ENCODE results near the gene SRGAP2B. TPM values are rescaled to one million over a fixed set of nuclear protein-coding genes. Genes with fewer than 3 reads are reported as not detected.
"Not testable (repeated sequence)": the region's sequence is repeated elsewhere in the genome, so short reads cannot be mapped to it uniquely, and the experiment has no call there.

The SRGAP2B gene
- 9.4 TPM for total RNA-seq
- long read RNA-seq, partial matches to known transcripts, result 1 of 2 reads
- long read RNA-seq, other reads (novel, unspliced or antisense), result 1 of 2 reads

- intact Hi-C loops (cut with micrococcal nuclease); H3K4me1 ChIP-seq; H3K27me3 ChIP-seq (ENCODE audit: low read depth); DNase-seq; H3K9me3 ChIP-seq (replicated peaks); H3K36me3 ChIP-seq: not testable (repeated sequence)
- Histone ChIP-seq H3K27ac (replicated peaks) (peak within 1 kb of the TSS; percentile 75), H3K4me3 (peak within 1 kb of the TSS; percentile 64)
Observed at GRCh38 chr1:145095284-145096057, at the start of gene SRGAP2B, which contains the start of gene FAM72D. Gene SRGAP2B, minus strand, starts transcription at chr1:145095328. Its CDS starts 2,427 bp downstream, at chr1:145092901. Gene FAM72D, plus strand, starts transcription at chr1:145095974. Its CDS starts 874 bp downstream, at chr1:145096848.

GRCh38 chr1:145144264-145144913 lies 49.3 kb upstream of the SRGAP2B start:
- H3K27ac ChIP-seq (replicated peaks); H3K9me3 ChIP-seq (replicated peaks); DNase-seq; H3K4me1 ChIP-seq; H3K36me3 ChIP-seq; H3K27me3 ChIP-seq (ENCODE audit: low read depth); H3K4me3 ChIP-seq; intact Hi-C loops (cut with micrococcal nuclease): not testable (repeated sequence)

DNA sequence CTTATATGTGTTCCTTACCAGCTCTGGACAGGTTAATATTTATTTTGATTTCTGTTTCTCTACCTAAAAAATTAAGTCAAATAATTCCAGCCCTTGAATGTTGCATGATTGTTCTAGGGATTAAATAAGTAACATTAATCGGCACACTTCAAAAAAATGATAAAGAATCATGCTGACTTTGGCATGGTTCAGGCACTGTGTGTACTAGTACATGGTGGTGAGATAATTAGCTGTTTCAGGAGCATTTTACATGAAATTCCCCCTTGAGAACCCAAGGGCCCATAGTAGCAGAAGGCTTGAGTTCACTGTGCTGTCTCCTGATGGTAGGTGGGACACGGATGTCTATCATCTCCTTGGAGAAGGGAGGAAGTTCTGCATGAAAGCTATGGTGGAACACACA lies 45.4 kb upstream of the SRGAP2B start:
- not testable (repeated sequence) for H3K4me1 ChIP-seq

GRCh38 chr1:145134476-145134875 lies 39.3 kb upstream of the SRGAP2B start:
- intact Hi-C loops (cut with micrococcal nuclease); H3K27ac ChIP-seq (replicated peaks); H3K4me3 ChIP-seq; H3K9me3 ChIP-seq (replicated peaks); DNase-seq; H3K4me1 ChIP-seq; H3K27me3 ChIP-seq (ENCODE audit: low read depth); H3K36me3 ChIP-seq: not testable (repeated sequence)

More for the DNA sequence above, 45.4 kb upstream of the SRGAP2B start:
- H3K27me3 ChIP-seq (ENCODE audit: low read depth); H3K4me3 ChIP-seq; H3K36me3 ChIP-seq; H3K27ac ChIP-seq (replicated peaks); DNase-seq; intact Hi-C loops (cut with micrococcal nuclease); H3K9me3 ChIP-seq (replicated peaks): not testable (repeated sequence)

DNA sequence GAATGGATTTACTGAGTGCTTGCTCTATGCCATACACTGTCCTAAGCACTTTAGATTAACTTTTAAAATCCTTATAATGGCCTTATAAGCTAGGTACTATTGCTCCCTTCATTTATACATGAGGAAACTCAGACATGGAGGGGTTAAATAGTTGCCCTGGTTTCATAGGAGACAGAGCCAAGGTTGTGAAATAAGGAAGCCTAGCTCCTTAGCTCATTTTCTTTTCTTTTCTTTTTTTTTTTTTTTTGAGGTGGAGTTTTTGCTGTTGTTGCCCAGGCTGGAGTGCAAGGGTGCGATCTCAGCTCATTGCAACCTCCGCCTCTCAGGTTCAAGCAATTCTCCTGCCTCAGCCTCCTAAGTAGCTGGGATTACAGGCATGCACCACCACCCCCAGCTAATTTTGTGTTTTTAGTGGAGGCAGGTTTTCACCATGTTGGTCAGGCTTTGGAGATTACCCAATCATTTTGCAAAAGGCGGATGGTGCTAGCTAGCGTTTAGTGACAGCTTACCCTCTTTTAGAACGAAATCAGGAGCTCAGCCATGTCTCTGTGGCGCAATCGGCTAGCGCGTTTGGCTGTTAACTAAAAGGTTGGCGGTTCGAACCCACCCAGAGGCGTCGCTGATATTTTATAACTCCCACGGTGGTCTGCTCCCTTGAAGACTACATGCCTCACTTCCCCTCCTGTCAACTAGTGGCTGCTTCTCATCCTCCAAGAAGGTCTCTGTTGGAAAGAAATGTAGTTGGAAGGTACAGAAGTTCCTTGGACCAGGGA lies 33.8 kb upstream of the SRGAP2B start:
- H3K4me1 ChIP-seq; H3K4me3 ChIP-seq; H3K27me3 ChIP-seq (ENCODE audit: low read depth); H3K36me3 ChIP-seq; H3K27ac ChIP-seq (replicated peaks); H3K9me3 ChIP-seq (replicated peaks); intact Hi-C loops (cut with micrococcal nuclease): not testable (repeated sequence)
- peak; percentile 10 for DNase-seq

GRCh38 chr1:145127144-145127543 lies 32.0 kb upstream of the SRGAP2B start:
- H3K27me3 ChIP-seq (ENCODE audit: low read depth); H3K27ac ChIP-seq (replicated peaks); DNase-seq; H3K9me3 ChIP-seq (replicated peaks); H3K4me3 ChIP-seq; intact Hi-C loops (cut with micrococcal nuclease); H3K4me1 ChIP-seq; H3K36me3 ChIP-seq: not testable (repeated sequence)

DNA sequence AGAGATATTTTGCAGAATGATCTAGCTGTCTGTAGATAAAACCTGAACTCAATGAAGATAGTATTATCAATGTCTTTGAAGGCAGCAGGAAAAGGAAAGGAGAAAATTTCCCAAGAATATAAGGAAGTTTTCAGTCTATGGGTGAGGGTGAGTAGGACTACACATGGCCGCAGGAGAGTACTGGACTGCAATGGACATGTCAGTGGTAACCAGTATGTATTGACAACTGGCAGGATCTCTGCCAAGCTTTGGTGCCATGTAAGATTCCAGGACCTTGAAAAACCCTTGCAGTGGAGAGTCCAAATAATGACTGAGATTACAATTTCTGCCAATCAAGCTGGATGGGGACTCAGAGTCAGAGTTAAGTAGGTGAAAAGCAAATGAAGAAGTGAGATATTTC lies 30.0 kb upstream of the SRGAP2B start:
- H3K4me3 ChIP-seq; intact Hi-C loops (cut with micrococcal nuclease); H3K27me3 ChIP-seq (ENCODE audit: low read depth); H3K9me3 ChIP-seq (replicated peaks); H3K27ac ChIP-seq (replicated peaks); H3K4me1 ChIP-seq; DNase-seq; H3K36me3 ChIP-seq: not testable (repeated sequence)

DNA sequence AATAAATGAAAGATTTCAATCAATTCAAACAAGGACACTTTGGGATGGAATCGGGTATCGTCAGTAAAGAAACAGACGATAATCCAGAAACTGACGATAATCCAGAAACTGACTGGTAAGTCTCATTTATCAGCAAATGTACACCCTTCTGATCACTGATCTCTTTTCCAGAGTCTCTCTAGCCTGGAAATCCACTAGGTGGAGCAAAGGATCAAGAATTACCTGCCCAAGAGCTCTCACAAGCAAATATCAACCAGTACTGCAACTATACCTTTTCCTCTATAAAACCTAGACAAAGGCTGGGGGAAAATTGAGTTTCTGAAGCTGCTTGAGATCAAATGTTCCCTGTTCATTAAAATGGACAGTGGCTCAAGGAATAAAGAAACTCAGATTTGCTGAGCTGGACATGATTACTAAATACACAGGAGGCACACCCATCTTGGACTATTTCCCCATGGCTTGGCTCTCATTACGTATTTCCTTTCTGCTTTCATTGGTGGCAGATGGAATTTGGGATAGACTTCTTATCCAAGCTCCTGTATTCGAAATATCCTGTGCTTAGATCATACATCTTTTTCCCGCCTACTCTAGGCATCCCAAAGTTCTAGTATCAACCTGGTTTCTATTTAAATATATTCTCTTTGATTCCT lies 29.0 kb upstream of the SRGAP2B start:
- intact Hi-C loops (cut with micrococcal nuclease); DNase-seq: not testable (repeated sequence)

GRCh38 chr1:145123062-145123395 lies 27.9 kb upstream of the SRGAP2B start:
- H3K4me3 ChIP-seq; H3K27me3 ChIP-seq (ENCODE audit: low read depth); H3K4me1 ChIP-seq; H3K36me3 ChIP-seq; H3K9me3 ChIP-seq (replicated peaks); intact Hi-C loops (cut with micrococcal nuclease); DNase-seq; H3K27ac ChIP-seq (replicated peaks): not testable (repeated sequence)

More for the DNA sequence above, 29.0 kb upstream of the SRGAP2B start:
- not testable (repeated sequence) for H3K4me3 ChIP-seq; H3K9me3 ChIP-seq (replicated peaks); H3K4me1 ChIP-seq; H3K27me3 ChIP-seq (ENCODE audit: low read depth); H3K27ac ChIP-seq (replicated peaks); H3K36me3 ChIP-seq

DNA sequence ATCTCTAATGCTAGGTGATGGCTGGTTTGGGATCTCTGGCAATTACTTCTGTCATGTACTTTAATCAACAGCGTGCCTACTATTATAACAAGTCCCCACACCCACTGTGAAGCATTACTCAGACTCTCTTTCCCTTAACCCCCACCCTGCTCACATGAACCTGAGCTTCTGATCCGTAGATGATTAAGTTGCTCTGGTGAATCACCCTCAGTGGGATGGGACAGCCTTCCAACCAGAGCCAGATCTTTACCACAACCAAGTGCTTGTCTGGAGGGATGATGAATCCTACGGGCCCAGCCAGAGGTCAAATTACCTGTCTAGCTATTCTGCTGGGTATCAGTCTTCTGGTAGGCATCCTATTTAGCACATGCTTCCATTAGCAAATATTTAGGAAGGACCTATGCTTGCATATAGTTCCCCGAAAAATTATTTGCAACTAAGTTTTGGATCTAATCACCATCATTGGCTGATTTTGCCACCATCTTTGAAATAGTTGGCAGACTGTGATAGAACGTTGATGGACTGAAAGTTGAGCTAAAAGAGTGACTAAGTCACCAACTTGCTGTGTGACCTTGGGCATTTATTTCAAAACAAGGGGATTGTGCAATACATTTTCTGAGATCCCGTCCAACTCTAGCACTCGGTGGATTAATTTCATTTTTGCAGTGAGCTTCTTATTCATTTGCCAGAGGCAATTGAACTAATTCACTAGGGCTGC lies 27.4 kb upstream of the SRGAP2B start:
- H3K4me1 ChIP-seq; H3K27ac ChIP-seq (replicated peaks); H3K27me3 ChIP-seq (ENCODE audit: low read depth); DNase-seq; H3K9me3 ChIP-seq (replicated peaks); intact Hi-C loops (cut with micrococcal nuclease); H3K4me3 ChIP-seq; H3K36me3 ChIP-seq: not testable (repeated sequence)

DNA sequence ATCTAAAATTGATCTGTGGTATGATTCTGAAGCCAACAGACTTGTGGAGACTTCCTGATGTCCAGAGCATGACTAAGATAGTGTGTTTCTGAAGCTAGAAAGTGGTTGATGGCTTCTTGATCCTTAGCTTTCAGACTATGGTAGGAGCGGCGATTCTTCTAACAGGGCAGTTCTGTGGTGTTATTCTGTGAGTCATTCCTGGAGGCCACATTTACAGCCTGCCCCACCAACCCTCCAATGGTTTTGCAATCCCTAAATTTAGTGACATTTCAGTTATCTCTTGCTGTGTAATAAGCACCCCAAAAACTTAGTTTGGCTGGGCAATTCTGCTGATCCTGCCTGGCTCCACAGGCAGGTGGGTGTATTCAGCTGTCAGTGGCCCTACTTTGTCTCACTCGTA lies 24.7 kb upstream of the SRGAP2B start:
- H3K36me3 ChIP-seq; H3K27me3 ChIP-seq (ENCODE audit: low read depth); H3K9me3 ChIP-seq (replicated peaks); H3K4me3 ChIP-seq; intact Hi-C loops (cut with micrococcal nuclease); DNase-seq; H3K4me1 ChIP-seq; H3K27ac ChIP-seq (replicated peaks): not testable (repeated sequence)

DNA sequence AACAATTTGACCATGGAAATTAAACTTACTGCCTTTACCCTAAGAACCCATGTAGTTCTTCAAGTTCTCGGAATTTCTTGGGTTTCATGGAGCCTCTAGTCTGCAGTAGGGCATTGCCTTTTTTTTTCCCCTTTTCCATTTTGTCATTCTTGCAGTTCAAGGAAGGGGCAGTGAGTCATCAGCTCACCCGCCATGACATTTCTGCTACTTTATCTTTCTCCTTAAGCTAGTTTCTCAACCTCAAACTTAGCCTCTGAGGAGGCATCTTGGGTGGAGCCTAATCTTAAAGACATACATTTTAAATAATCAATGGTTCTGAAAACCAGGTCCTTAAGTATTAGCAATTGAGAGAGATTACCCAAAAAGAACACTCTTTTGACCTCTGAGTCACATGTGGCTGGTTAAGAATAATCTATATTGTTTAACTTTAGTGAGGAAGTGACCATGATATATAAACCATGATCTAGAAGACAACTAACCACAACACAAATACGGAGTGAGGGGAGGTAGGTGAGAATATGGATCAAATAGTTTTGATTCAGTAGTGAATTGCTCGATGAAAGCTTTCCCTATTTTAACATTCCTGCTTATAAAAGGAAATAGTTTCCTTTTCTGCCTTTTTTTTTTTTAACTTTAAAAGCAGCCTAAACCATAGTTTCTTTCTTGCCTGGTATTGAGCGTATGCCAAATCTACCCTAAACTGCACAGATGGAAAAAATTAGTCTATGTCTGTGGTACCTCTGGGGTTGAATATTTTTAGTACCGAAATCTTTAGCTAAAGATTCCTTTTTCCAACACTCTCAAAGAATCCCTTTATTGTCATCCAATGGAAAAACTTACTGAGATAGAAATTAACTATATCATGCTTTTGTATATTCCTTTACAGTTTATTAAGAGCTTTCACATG lies 20.7 kb upstream of the SRGAP2B start:
- H3K4me3 ChIP-seq; H3K4me1 ChIP-seq; H3K27me3 ChIP-seq (ENCODE audit: low read depth); intact Hi-C loops (cut with micrococcal nuclease); H3K36me3 ChIP-seq; H3K27ac ChIP-seq (replicated peaks); H3K9me3 ChIP-seq (replicated peaks); DNase-seq: not testable (repeated sequence)

Measured in left ventricle myocardium inferior (tissue), 1 donor.